OCI-LY7 (cell line): Measurements from ENCODE around the gene SLC66A3. TPM values are rescaled to one million over a fixed set of nuclear protein-coding genes. Genes with fewer than 3 reads are reported as not detected.

Experiments used
- BruUV-seq: library from RNA; stranded (reverse); fragments of 400-500 nt; replicated peaks from 2 replicates; lab custom pipeline; 2021; lab: Mats Ljungman, UMichigan
- CTCF ChIA-PET: fragments of 300-600 bp; sonication (Branson Sonifier 250); formaldehyde crosslinking; loops from one replicate; lab custom pipeline; 2022; ENCODE audit warnings: antibody characterized with exemption; ENCODE audit not compliant: unreplicated experiment; lab: Charles Lee
- POLR2A ChIA-PET: fragments of 300-600 bp; sonication (Branson Sonifier 250); formaldehyde crosslinking; loops from one replicate; lab custom pipeline; 2022; ENCODE audit warnings: antibody characterized with exemption; lab: Charles Lee
- DNase-seq: peaks from one replicate; pipeline ENCODE4 v3.0.0-alpha.2; 2015; ENCODE audit warnings: low spot score
- H2AFZ ChIP-seq: fragments of 200-600 bp; sonication (generic), shearing (Covaris generic); 2 replicates; pipeline ENCODE4 v1.6.1; 2014; ENCODE audit warnings: mild to moderate bottlenecking, antibody characterized with exemption, low read length, moderate library complexity
- H3K27ac ChIP-seq: fragments of 200-600 bp; sonication (generic); 2 replicates; pipeline ENCODE4 v1.5.1; 2014; ENCODE audit warnings: mixed run types, low read depth, mild to moderate bottlenecking, moderate library complexity, low read length, inconsistent platforms; ENCODE audit not compliant: poor library complexity, severe bottlenecking
- H3K36me3 ChIP-seq: fragments of 200-600 bp; sonication (generic); 2 replicates; pipeline ENCODE4 v1.6.1; 2014; ENCODE audit warnings: mild to moderate bottlenecking, antibody characterized with exemption, low read length, moderate library complexity, mixed read lengths; ENCODE audit not compliant: insufficient read depth
- H3K4me1 ChIP-seq: fragments of 200-600 bp; sonication (generic); 2 replicates; pipeline ENCODE4 v1.5.1; 2014; ENCODE audit warnings: mild to moderate bottlenecking, low read length; ENCODE audit not compliant: insufficient read depth, poor library complexity, severe bottlenecking
- H3K4me2 ChIP-seq: fragments of 200-600 bp; sonication (generic); 2 replicates; pipeline ENCODE4 v1.6.1; 2014; ENCODE audit warnings: mild to moderate bottlenecking, low read length
- H3K4me3 ChIP-seq: fragments of 200-600 bp; sonication (generic); 2 replicates; pipeline ENCODE4 v1.5.1; 2014; ENCODE audit warnings: mild to moderate bottlenecking, low read depth, low read length; ENCODE audit not compliant: poor library complexity, severe bottlenecking
- H3K79me2 ChIP-seq: fragments of 200-600 bp; sonication (generic); 2 replicates; pipeline ENCODE4 v1.6.1; 2016; ENCODE audit warnings: low read depth, mild to moderate bottlenecking, low read length, moderate library complexity, mixed read lengths; ENCODE audit not compliant: insufficient read depth
- H3K9me2 ChIP-seq: fragments of 200-600 bp; sonication (generic); 2 replicates; pipeline ENCODE4 v1.6.1; 2016; ENCODE audit warnings: mild to moderate bottlenecking, low read length, mixed read lengths; ENCODE audit not compliant: insufficient read depth
- H3K9me3 ChIP-seq: fragments of 200-600 bp; sonication (generic); 2 replicates; pipeline ENCODE4 v1.6.1; 2014; ENCODE audit warnings: mild to moderate bottlenecking, mixed run types, low read length, mixed read lengths
- H4K20me1 ChIP-seq: fragments of 200-600 bp; sonication (generic); 2 replicates; pipeline ENCODE4 v1.6.1; 2014; ENCODE audit warnings: mild to moderate bottlenecking, antibody characterized with exemption, low read length, moderate library complexity, mixed read lengths; ENCODE audit not compliant: insufficient read depth
- EZH2phosphoT487 ChIP-seq: fragments of 200-600 bp; sonication (generic); IDR thresholded peaks from 2 replicates; pipeline ENCODE4 v1.6.1; 2018; ENCODE audit warnings: low read depth, borderline replicate concordance, mild to moderate bottlenecking, mixed run types, antibody characterized with exemption, low read length, moderate library complexity, mixed read lengths
- intact Hi-C: fragments of 100-400 bp; cut with micrococcal nuclease; formaldehyde crosslinking; loops from one replicate; pipeline ENCODE4 v1.10.0; 2022; ENCODE audit not compliant: unreplicated experiment
- total RNA-seq, 2 experiments: library from RNA; depleted of rRNA in 1 of 2; stranded (reverse); fragments of >200 nt in 1 of 2; shearing (Covaris generic) in 1 of 2; gene quantifications; 2 replicates each; pipeline ENCODE4 v1.2.3, GENCODE V29; 2014 to 2022
- TF ChIP-seq, protein P1 (sequence below): fragments of 200-600 bp; sonication (generic); conservative IDR thresholded peaks from 2 replicates; pipeline ENCODE4 v1.5.1; 2014; ENCODE audit warnings: mild to moderate bottlenecking, antibody characterized with exemption, low read length, moderate library complexity, mixed read lengths

Gene SLC66A3
- total RNA-seq, 2 experiments from 2014 or later: 6.0 to 10.0 TPM

DNA sequence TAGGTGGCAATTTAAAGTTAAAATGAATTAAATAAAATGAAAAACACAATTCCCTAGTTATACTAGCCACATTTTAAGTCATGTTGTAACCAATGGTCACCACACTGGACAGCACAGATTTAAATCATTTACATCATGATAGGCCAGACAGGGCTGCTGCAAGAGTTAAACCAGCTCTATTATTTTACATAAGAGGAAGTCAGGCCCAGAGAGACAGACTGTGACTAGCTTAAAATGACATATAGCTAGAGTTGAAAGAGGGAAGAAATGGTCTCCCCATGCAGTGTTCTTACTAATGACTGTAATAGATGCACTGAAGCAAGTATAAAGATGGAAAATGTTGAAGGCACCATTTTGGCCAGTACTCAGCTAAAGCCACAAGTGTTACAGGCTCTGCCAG lies 69.6 kb downstream of the SLC66A3 start:
- CTCF ChIA-PET: interaction anchor here (0.8 kb wide), 1 partner anchor 188 kb away, joined by 3 read pairs; no protein-coding TSS in a partner anchor
- peaks cover 13% of the 10 kb centered on the region for H3K36me3 ChIP-seq
- no peak overlapping the region for H3K4me3 ChIP-seq
- H2AFZ ChIP-seq: no peak overlapping the region
- no peaks in the 10 kb centered on the region for H3K9me3 ChIP-seq
- intact Hi-C loops: no loop called here
- H4K20me1 ChIP-seq: no peaks in the 10 kb centered on the region; the same call in 1 of the 2 replicates
- POLR2A ChIA-PET: interaction anchor here (0.6 to 1.0 kb wide), 3 partner anchors 35 to 301 kb away, joined by 3 to 5 read pairs (median 5); no protein-coding TSS in a partner anchor
- H3K27ac ChIP-seq: no peak overlapping the region
- no TSS peak for BruUV-seq
- no peak overlapping the region for H3K4me2 ChIP-seq
- no peak for DNase-seq
- no peaks in the 10 kb centered on the region for H3K9me2 ChIP-seq
- no peak for TF ChIP-seq EZH2phosphoT487
- TF ChIP-seq, protein P1, sequence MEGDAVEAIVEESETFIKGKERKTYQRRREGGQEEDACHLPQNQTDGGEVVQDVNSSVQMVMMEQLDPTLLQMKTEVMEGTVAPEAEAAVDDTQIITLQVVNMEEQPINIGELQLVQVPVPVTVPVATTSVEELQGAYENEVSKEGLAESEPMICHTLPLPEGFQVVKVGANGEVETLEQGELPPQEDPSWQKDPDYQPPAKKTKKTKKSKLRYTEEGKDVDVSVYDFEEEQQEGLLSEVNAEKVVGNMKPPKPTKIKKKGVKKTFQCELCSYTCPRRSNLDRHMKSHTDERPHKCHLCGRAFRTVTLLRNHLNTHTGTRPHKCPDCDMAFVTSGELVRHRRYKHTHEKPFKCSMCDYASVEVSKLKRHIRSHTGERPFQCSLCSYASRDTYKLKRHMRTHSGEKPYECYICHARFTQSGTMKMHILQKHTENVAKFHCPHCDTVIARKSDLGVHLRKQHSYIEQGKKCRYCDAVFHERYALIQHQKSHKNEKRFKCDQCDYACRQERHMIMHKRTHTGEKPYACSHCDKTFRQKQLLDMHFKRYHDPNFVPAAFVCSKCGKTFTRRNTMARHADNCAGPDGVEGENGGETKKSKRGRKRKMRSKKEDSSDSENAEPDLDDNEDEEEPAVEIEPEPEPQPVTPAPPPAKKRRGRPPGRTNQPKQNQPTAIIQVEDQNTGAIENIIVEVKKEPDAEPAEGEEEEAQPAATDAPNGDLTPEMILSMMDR: no peak
- H3K4me1 ChIP-seq: no peaks in the 10 kb centered on the region
- H3K79me2 ChIP-seq: no peaks in the 10 kb centered on the region

DNA sequence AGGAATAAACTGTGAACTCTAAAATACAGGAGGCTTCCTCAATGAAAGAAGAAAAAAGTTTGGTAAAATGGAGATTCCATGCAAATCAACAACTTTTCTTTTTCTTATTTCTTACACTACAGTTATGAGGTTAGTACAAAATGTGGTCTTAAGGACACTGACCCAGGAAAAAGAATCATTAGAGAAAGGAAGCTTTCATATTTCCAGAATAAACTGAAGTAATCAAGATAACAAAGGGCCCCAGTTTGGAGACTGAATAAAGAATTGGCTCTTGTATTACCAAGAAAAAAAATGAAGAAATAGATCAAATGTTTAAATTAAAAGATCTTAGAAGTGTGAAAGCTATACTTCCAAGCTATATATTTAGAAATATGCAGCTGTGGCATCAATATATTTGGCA lies 72.3 kb downstream of the SLC66A3 start:
- Histone ChIP-seq H4K20me1 (no peaks in the 10 kb centered on the region; the same call in 1 of the 2 replicates), H3K4me2 (no peak overlapping the region), H2AFZ (no peak overlapping the region), H3K4me3 (no peak overlapping the region), H3K9me3 (no peaks in the 10 kb centered on the region), H3K36me3 (peaks cover 8% of the 10 kb centered on the region; the same call in 1 of the 2 replicates), H3K79me2 (no peaks in the 10 kb centered on the region), H3K4me1 (no peaks in the 10 kb centered on the region), H3K27ac (no peak overlapping the region), H3K9me2 (no peaks in the 10 kb centered on the region)
- DNase-seq: no peak
- intact Hi-C loops: no loop called here
- POLR2A ChIA-PET: interaction anchor here (0.5 to 1.7 kb wide), 4 partner anchors 10 to 290 kb away, joined by 3 to 9 read pairs (median 6); a partner anchor contains a TSS
- no peak for TF ChIP-seq EZH2phosphoT487
- TF ChIP-seq, protein P1: no peak
- no TSS peak for BruUV-seq
- CTCF ChIA-PET: no interaction called here

Other genes starting within 250 kb of the SLC66A3 start
- gene KCNF1, start 243.5 kb upstream of the SLC66A3 start, total RNA-seq (2014; rRNA removed; shearing (Covaris generic)): not detected in 2 replicates
- not detected in 2 replicates for gene KCNF1, start 243.5 kb upstream of the SLC66A3 start, total RNA-seq (2022)
- gene ROCK2, start 189.2 kb downstream of the SLC66A3 start, total RNA-seq (2014; rRNA removed; shearing (Covaris generic)): 12.4 and 15.5 TPM in 2 replicates
- 21.0 and 23.4 TPM in 2 replicates for gene ROCK2, start 189.2 kb downstream of the SLC66A3 start, total RNA-seq (2022)